Measurements from ENCODE around the gene AUP1.
A peak's percentile ranks its signal among the peaks of the same experiment; 100 is the strongest.
"Not testable (repeated sequence)": the region's sequence is repeated elsewhere in the genome, so short reads cannot be mapped to it uniquely, and the experiment has no call there.

Gene AUP1

GRCh38 chr2:74498500-74499266, 30.8 kb downstream of the AUP1 start:
- DNase-seq (ENCODE audit: low read depth in 2 of 2) = no peak

DNA sequence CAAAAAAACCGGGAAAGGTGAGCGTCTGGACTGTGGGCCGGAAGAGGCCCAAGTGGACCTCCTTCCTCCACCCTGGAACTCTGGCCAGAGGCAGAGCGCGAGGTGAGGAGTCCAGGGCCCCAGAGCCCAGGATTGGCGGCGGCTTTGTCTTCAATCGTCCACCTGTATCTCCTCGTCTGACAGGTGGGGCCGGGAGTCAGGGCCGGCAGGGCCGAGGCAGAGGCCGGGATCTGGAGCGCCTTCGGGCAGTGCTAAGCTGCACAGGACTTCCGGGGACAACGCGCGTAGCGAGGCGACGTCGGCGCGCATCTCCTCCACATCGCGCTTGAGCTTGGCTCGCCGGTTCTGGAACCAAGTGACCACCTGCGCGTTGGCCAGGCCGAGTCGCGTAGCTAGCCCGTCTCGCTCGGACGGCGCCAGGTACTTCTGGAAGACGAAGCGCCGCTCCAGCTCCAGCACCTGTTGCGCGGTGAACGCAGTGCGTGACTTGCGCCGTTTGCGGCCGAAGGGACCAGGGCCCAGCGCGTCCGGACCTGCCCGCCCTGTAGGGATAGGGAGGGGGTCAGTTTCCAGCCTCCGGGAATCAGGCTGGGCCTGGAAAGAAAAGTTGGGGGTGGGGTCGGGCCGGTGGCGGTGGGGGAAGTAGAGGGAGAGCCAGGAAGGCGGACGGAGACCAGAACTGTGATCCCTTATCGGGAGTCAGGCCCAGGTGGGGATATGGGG, 31.6 kb downstream of the AUP1 start:
- no peak for DNase-seq (ENCODE audit: low read depth in 2 of 2)

GRCh38 chr2:74496997-74497776, 32.3 kb downstream of the AUP1 start:
- DNase-seq (ENCODE audit: low read depth in 2 of 2) = no peak

DNA sequence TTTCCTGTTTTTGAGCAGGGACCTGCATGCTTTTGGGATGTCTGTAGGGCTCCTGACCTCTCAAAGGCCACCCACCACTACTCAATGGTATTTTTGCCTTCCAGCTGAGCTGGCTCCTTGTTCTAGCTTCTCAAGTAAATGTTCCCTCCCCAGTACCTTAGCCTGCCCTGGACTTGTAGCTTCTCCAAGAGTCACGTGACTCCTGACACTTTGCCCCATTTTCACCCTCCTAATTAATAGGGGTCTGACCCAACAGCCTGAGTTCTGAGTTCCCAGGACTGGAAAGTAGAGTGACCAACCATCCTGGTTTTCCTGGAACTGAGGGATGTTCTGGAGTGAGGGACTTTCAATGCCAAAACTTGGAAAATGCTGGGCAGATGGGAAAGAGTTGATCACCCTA, 34.1 kb downstream of the AUP1 start:
- DNase-seq (ENCODE audit: low read depth in 2 of 2) = no peak

DNA sequence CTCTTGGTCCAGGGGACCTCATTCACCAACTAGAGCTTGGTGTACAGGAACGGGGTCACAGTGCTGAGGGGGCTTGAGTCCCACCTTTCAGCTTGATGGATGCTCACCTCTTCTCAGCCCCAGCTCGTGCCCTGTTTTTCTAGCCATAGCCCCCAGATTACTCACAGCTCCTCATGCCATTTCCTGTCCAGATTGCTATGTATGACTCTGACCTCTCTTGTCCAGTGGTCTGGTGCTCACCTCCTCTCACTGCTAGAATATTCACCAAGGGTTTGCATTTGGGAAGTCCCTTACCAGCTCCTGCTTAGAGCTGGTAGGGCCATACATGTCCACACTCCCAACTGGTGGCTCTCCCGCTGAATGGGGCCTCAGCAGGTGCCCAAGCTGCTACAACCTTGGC, 36.0 kb downstream of the AUP1 start:
- DNase-seq (ENCODE audit: low read depth in 2 of 2) = no peak

DNA sequence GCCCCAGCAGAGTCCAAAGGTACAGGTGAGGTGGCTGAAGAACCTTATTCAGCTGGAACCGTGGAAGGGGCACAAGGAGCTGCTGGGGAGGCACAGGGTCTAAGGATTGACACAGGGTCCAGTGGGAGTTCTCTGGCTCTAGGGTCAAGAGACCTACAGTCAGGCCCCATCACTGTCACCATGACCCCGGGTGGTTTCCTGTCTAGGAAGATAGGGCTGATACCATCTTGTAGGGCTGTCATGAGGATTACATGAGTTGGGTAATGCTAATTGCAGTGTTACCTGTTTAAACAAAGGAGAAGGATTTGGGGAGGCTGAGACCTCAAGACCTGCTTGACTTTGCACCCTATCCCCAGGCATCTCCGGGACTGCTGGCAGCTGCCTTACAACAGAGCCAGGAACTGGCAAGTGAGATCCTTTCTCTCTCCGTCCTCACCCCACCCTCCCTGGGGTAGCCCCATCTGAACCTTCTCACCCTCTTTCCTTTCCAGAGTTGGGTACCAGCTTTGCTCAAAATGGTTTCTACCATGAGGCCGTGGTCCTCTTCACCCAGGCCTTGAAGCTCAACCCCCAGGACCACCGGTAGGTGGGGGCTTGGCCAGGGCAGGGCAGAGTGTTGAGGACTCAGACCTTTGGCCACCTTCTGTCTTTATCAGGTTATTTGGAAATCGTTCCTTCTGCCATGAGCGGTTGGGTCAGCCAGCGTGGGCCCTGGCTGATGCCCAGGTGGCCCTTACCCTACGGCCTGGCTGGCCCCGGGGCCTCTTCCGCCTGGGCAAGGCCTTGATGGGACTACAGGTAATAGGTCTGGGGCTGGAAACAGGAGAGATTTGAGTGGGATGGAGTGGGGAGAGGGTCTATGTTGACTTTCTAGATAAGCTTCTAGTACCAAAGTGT, 37.6 kb downstream of the AUP1 start:
- DNase-seq (ENCODE audit: low read depth in 2 of 2) = no peak

DNA sequence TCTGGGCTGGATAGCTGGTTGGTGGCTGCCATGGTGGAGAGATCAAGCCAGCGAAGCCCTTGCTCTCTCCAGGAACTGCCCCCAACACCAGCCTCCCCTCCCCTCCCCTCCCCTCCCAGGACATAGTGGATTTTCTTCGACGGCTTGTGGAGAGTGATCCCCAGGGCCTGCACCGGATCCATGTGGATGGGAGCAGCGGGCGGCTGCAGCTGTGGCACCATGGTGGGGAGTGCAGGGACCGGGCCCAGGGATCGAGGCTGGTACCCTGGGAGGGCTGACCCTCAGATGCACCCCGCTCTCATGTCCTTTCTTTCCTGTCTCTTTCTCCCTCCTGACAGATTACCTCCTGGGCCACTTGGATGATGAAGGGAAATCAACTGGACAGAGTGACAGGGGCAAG, 39.6 kb downstream of the AUP1 start:
- no peak for DNase-seq (ENCODE audit: low read depth in 2 of 2)

DNA sequence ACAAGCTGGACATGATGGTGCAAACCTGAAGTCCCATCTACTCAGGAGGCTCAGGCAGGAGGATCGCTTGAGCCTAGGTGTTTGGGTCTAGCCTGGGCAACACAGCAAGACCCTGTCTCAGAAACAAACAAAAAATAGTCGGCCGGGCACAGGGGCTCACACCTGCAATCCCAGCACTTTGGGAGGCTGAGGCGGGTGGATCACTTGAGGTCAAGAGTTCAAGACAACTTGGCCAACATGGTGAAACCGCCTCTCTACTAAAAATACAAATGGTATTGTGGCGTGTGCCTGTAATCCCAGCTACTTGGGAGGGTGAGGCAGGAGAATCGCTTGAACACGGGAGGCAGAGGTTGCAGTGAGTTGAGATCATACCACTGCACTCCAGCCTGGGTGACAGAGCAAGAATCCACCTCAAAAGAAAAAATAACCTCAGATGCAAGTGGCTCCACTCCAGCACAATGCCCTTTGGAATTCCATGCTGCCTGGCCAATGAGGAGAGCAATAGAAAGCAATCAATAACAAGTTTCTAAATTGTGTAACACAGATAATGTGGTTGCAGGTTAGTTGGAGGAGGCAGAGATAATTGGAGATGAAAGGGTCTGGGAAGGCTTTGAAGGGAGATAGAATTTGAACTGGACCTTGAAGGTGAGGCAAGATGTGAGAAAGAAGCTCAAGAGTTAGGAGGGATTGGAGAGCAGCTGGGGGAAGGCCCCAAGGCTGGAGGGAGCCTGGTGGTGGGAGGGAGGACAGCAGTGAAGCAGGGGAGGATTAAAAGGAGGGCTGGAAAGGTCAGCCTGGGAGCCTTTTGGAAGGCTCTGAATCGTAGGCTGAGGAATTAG, 40.6 kb downstream of the AUP1 start:
- no peak for DNase-seq (ENCODE audit: low read depth in 2 of 2)

DNA sequence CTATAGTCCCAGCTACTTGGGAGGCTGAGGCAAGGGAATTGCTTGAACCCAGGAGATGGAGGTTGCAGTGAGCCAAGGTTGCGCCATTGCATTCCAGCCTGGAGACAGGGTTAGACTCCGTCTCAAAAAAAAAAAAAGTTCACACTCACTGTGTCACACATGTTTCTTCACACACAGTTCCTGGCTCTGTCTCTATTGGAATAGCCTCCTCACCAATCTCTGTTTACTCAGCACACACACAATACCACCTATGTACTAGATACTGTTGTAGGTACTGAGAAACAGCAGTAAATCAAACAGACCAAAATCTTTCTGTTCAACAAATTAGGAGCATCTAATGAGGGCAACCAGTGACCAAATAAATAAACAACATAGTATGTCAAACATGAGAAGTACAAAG, 43.4 kb downstream of the AUP1 start:
- no peak for DNase-seq (ENCODE audit: low read depth in 2 of 2)

- DNase-seq (ENCODE audit: low read depth in 2 of 2) = not testable (repeated sequence)
Observed at GRCh38 chr2:74483675-74484164, 45.8 kb downstream of the AUP1 start.

- peak; percentile 88 to 93 for DNase-seq (ENCODE audit: low read depth in 2 of 2)
Observed at GRCh38 chr2:74482801-74483674, 46.5 kb downstream of the AUP1 start, which contains the start of the genes CCDC142 and TTC31. Gene CCDC142, minus strand, starts transcription at chr2:74482998. Its CDS starts 161 bp downstream, at chr2:74482837. Gene TTC31, plus strand, starts transcription at chr2:74483081. Its CDS starts 15 bp downstream, at chr2:74483096.

GRCh38 chr2:74481961-74482800, 47.3 kb downstream of the AUP1 start:
- peak in 1 of 2 donors; percentile 39 for DNase-seq (ENCODE audit: low read depth in 2 of 2)

- DNase-seq (ENCODE audit: low read depth in 2 of 2) = no peak
Observed at GRCh38 chr2:74481431-74481830, 48.1 kb downstream of the AUP1 start.
